ENCODE results near the gene FOXR1.

The FOXR1 gene

DNA sequence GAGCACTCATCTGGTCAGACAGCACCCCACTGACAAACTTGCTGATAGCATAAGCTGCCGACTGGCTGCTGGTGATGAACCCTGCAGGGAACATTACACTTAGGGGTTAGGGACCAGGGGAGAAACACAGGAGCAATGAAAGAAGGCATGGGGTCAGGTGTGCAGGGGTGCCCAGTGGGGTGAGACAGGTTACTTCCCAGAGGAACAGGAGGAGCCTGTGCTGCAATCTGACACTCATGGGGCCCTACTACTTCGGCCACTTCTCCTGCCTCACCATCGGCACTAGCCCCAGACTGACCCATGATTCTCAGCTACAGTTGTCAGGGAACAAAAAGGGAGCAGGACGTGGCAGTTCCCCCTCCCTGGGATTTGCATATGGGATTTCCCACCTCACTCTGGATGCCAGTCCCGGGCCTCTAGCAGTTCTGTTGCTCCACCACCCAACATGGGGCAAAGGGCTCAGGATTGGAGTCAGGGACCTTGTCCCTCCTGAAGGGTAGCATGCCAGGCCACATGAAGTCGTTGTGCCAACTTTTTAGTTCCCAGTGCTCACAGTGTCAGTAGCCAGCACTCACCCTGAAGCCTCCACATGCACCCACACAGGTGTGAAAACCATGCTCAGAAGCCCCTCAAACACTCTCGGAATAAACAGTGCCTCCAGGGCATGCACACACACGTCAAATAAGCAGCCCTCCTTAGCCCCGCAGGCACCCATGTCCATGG, 56.9 kb downstream of the FOXR1 start:
- no peak for FAIRE-seq

DNA sequence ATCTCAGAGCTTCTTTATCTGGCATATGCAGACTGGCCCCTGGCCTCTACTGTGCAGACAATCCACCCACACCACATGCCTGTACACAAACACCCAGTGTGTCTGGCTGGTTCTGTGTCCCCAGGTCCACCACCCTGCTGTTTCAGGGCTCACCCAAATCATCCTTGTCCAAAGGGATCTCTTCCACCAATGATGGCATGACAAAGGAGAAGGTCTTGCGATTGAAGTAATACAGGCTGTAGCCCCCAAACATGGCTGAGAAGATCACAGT, 57.4 kb downstream of the FOXR1 start:
- FAIRE-seq, result no peak

DNA sequence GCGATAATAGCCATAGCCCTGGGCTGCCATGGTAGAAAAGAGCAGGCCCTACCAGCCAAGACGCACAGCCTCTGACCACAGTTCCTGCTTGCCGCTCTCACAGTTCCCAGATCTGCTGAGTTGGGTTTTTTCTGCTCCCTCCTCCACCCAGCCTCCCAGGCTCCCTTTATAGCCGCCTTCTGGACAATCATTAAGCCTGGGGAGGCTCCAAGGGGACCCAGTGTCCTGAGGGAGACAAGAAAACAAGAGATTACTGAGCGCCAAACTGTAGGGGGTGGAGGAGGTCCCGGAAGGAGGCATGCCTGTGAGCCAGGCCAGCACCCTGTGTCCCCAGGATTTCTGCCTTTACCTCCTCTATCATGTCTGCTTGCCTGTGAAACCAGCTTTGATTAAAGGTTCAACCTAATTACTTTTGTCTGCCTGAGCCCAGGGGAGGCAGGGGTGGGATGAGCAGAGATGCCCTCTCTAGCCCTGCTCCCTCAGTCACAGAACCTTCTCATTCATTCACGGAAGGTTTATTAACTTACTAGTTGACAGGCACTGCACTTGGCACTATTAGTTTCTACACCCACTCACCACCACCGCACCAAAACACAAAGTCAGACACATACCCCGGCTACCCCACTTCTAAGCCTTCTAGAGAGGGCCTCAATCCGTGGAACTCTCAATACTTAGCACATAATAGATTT, 57.9 kb downstream of the FOXR1 start:
- FAIRE-seq, result no peak

DNA sequence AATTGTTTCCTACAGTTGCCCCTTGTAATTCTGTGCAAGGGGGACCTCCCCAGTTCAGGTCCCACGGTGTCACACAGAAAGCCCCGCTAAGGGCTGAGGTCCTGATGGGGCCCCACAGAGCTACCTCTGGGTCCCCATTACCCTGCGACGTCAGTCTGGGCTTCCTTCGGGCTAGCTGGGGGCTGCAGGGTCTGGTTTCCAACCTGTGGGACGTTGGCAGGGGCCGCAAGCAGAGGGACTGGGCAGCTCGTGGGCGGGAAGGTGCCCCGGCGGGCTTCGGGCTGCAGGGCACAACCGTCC, 58.4 kb downstream of the FOXR1 start:
- FAIRE-seq, result no peak

DNA sequence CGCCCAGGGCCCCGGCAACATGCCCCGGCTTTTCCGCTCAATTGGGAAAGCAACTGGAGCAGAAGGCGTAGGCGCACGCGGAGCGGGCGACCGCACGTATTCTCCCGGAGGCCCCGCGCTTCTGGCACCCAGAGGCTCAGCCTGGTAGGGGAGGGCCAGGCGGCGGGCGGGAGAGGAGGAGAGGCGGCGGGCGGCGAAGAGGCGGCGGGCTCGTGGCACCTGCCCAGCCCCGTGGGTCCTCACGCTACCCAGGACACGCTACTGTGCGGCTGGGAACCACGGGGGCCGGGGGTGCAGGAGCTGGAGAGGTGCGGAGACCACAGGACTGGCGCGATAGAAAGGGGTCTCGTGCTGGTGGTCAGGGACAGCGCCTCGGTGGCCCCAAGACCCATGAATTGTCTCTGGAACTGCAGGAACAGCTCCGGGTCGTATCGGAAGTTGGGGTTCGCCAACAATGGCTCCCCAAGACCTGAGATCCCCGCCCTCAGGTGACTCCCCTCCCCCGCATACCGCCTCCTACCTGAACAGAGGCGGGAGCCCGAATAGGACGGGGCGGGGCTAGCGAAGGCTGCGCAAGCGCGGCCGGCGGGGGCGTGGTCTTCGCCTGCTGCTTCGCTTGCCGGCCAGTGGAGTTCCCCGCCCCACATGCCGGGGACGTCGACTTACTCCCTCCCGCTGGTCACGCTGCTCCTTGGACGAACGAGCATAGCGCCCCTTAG, 58.9 kb downstream of the FOXR1 start, which contains the start of gene SLC37A4:
Gene SLC37A4 (minus strand): TSS at position 549 of the 719 bp plus-strand sequence.
- peak; percentile 74 for FAIRE-seq

Data from endometrium (tissue), 2 donors.